WI38 (cell line): ENCODE results near the gene STIP1.
A peak's percentile ranks its signal among the peaks of the same experiment; 100 is the strongest.

Experiments
- H3K4me3 ChIP-seq: 2 replicates; pipeline ENCODE4 v1.5.1; 2011; ENCODE audit warnings: low read depth, mild to moderate bottlenecking, control low read depth, low read length
- CTCF ChIP-seq: IDR thresholded peaks from 2 replicates; pipeline ENCODE4 v1.5.1; 2012; ENCODE audit warnings: low read depth, mild to moderate bottlenecking, control low read depth, low read length

The STIP1 gene

GRCh38 chr11:64220271-64220670 is 34.3 kb downstream of the STIP1 start:
- no peak overlapping the region for H3K4me3 ChIP-seq
- no peak for TF ChIP-seq CTCF

- no peak for TF ChIP-seq CTCF
- H3K4me3 ChIP-seq: no peak overlapping the region
These were observed 34.8 kb downstream of the STIP1 start for GRCh38 chr11:64220798-64221197.

- TF ChIP-seq CTCF: no peak
- no peak overlapping the region for H3K4me3 ChIP-seq
These were observed 36.7 kb downstream of the STIP1 start for GRCh38 chr11:64222651-64223000.

- no peak for TF ChIP-seq CTCF
- H3K4me3 ChIP-seq: no peak overlapping the region
These were observed 37.2 kb downstream of the STIP1 start for GRCh38 chr11:64223001-64223651.

GRCh38 chr11:64224151-64224890 is 38.4 kb downstream of the STIP1 start:
- H3K4me3 ChIP-seq: no peak overlapping the region
- TF ChIP-seq CTCF: no peak

GRCh38 chr11:64224891-64225607 is 39.1 kb downstream of the STIP1 start:
- peak overlapping the region; percentile 85 for H3K4me3 ChIP-seq
- 0 out of 2 replicates have a peak, but pooled peaks have one; percentile 2 for TF ChIP-seq CTCF
